Heart left ventricle (tissue), 13 donors: Measurements from ENCODE around the gene LEFTY1.
"Not testable (repeated sequence)": the region's sequence is repeated elsewhere in the genome, so short reads cannot be mapped to it uniquely, and the experiment has no call there.

ENCODE experiments used
- CTCF ChIP-seq, 12 donors: fragments of 200-600 bp; sonication (generic) in 4 of 12; IDR thresholded peaks; one replicate each; pipeline versions ENCODE4 v1.5.0 to v1.8.0; 2018 to 2022; ENCODE audit warnings: antibody characterized with exemption in 12 of 12, mild to moderate bottlenecking in 5 of 12
- POLR2A ChIP-seq, 2 donors: fragments of 450-650 bp; IDR thresholded peaks; one replicate each; pipeline ENCODE4 v1.6.1; 2017; ENCODE audit warnings: antibody characterized with exemption in 2 of 2, mild to moderate bottlenecking in 2 of 2, moderate library complexity in 2 of 2
- donor health status: ischemic (EF 13 %, LVEDD 7.1; RV severe dilation, severe dysfunction).
- donor health status: DM: no; HTN: yes; CAD: no.
- donor health status: DM: no; HTN: no; CAD: no.
- donor health status: ischemic (EF 25% LVEDD 6.9; RV normal size, moderate dysfunction).
- donor health status: ischemic (EF 25% LVEDD 5.7; RV mildly dilated, moderate dysfunction).
- donor health status: ischemic (EF 35%, LVEDD 5.7; RV mildly dilated, moderate dysfunction).
- donor health status: nonischemic (EF 11% LVEDD 7.7; RV severe dilation, severe dysfunction).
- donor health status: DM: yes; HTN: yes; CAD: no.
- donor health status: PGD.
- donor health status: ischemic (EF 29% LVEDD 5.4; RV normal size, mild dysfunction).
- donor health status: nonischemic (EF 23%, LVEDD 6.1; RV moderate dilation, normal function).

GRCh38 chr1:225936086-225936485 is 47.1 kb upstream of the LEFTY1 start:
- TF ChIP-seq CTCF, POLR2A (IDR thresholded peaks at IDR 0.05): not testable (repeated sequence)
